Stimulated activated CD8-positive, alpha-beta memory T cell treated with anti-CD3 and anti-CD28 coated beads, Interleukin-15, amount 100 ng/mL, for 24 hours (primary cell): Measurements from ENCODE around the gene LASP1.
A peak's percentile ranks its signal among the peaks of the same experiment; 100 is the strongest.

Experiments used
- DNase-seq: peaks from one replicate; pipeline ENCODE4 v3.0.0-alpha.2; 2020; ENCODE audit warnings: low read depth

The LASP1 gene

DNA sequence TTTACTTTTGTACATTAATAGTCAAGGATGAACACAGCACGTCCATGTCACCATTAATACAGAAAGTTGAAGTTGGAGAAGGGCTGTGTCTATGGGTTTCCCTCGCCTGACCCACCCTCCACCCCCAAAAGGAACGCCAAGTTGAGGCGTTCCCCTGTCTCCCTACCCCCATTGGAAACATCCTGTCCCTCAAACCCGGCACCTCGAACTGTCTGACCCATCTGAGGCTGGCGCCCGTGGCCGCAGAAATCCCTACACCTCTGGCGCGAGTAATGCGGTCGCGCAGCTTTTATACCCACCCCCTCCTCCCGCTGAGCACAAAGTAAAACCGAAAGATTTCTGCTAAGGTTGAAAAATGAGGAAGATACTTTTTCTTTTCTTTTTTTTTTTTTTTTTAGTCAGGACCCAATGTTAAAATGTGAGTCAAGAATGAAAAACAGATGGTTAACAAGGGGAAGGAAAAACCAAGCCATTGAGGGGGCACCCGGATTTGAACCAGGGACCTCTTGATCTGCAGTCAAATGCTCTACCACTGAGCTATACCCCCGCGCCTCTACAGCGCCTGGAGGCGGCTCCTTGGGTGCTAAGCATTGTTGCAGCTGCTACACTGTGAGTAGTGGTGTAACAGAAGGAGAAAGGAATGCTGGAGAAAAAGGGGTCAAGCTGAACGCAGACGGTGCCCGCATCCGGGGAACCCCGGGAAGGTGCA lies 887 bp upstream of the LASP1 start:
- DNase-seq: peak; percentile 97

- DNase-seq: peak; percentile 38
These were observed 654 bp downstream of the LASP1 start for GRCh38 chr17:38870259-38871165.

DNA sequence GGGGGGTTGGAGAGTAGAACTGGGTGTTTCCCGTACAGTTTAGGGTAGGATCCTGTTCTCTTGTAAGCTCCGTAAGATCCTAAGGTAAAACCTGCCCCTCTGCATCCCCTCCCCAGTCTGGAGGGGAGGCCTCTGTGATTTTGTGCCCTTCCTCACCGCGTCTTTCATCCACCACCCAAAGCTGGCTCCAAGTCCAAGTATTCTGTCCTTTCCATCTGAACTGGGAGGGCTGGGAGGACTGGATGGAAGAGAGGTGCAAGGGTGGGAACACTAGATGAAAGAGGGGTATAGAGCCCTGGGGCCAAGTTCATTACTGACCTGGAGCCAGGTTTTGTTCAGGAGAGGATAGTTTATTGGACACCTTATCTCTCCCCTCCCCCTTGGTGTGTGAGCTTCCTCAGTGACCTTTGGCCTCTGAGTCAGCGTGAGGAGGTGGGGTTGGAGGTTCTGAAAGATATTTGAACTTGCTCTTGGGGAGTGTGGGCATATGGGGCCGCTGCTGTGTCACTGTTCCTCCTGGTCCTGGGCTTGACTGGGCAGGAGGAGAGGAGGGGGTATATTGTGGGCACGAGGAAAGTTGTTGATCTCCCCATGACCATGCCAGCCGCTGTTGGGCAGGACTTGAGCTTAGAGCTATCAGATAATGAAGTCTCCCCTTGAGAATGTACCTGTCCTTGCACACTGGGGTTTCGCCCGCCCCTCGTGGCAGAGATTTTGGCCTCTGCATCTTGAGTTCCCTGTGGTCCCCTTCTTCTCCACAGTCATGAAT lies 1.6 kb downstream of the LASP1 start:
- DNase-seq: no peak

DNA sequence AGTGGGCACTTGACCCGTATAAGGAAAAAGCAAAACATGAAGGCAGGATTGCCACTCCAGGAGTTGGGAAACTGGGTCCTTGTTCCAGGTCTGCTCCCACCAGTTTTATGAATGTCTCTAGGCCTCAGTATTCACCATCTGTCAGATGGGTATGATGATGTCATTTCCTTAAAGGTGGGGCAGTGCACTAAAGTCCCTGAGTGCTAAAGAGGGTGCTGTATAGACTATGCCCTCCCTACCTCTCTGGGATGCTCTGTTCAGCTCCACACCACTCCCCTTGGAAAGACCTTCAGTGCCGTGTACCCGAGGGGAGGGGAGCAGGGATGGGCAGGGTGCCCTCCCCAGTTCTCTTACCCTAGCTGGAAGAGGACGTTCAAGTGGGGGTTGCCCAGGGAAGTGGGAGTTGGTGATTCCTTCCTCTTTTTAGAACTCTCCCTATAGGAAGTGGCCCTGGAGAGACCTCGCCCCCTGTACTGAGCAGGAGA lies 2.2 kb downstream of the LASP1 start:
- no peak for DNase-seq

DNA sequence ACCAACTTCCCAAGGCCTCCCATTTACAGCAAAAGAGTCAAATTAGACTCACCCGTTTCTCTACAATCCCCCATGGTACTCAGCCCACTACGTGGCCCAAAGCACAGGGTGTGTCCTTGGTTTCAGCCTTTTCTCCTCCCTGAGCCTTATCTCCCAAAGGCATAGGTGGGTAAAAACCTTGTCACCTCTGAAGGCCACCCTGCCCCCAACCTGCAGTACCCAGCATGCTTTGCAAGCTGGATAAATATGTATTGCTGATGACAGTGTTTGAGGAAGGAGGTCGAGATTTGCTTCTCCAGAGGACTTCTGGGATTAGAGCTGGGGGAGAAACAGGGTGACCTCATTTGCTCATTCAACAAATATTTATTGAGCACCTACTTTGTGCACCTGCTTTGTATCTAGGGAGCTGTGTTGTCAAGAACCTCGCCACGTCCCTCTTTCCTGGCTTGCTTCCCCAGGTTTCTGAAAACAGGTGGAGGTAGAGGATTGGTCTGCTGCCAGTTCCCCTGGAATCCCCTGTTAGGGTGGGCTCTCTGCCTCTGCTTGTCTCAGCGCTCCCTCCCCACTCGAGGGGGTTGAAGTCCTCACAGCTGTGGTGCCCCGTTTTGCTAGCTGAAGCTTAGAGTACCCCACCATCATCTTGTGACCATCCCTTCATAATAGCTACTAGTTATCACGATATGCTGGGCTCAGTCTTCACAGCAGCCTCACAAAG lies 3.0 kb downstream of the LASP1 start:
- DNase-seq: no peak

DNA sequence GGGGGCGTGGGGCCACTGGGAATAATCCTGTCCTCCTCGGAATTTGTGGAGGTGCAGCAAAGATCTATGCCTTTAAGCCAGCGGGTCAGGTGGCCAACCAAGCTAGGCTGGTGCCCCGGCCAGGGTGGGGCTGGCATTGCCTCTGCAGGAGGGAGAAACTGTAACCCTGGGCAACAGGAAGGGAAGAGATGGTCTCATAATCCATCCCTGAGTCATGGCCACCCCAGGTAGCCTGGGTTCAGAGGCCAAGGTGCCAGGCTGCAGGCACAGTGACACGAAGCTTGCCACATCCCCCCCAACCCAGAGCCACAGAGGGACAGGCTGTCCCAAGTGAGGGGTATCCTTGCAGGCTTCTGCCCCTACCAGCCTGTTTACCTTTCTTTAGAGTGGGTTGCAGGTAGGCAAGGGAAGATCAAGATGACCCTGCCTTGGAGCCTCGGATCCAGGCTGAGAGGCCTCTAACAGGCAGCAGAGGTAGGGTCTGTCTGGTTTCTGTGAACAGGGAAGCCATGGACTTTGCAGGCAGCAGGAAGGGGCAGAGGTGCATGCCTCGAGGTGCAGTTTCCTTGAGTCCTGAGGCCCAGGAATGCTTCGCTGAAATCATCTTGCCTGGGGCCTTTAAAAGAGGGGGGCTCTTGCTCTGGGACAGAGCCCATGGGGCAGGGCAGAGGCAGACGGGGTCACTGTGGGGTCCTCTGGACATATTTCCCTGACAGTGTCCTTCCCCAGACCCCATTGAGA lies 4.0 kb downstream of the LASP1 start:
- DNase-seq: no peak

- DNase-seq: no peak
These were observed 4.9 kb downstream of the LASP1 start for GRCh38 chr17:38874505-38875400.

DNA sequence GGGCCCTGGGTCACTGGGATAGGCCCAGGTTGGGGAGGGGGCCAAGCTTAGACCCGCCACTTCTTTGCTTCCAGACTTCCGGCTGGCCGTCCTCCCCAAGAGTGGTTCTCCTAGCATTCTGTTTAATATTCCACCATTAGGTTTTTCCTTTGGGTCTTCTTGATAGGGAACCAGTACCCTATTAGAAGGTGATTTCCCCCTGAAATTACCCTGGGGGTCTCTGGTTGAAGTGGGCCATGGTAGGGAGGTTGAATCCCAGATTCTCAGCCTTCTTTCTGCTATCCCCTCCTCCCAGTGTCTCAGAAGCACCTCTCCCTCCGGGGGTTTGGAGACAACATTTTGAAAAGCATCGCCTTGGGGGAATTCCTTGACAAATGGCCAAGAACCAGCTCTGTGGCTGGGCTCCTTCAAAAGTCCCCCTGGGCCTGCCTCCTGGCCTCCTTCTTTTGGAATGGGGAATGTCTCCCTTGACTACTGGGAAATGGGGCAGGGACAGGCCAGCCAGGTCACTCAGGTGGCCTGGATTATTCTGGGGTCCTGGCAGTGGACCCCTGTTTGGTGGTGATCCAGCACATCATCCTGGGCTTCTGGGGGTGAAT lies 5.7 kb downstream of the LASP1 start:
- DNase-seq: no peak

- no peak for DNase-seq
These were observed 7.4 kb downstream of the LASP1 start for GRCh38 chr17:38877130-38877851.

DNA sequence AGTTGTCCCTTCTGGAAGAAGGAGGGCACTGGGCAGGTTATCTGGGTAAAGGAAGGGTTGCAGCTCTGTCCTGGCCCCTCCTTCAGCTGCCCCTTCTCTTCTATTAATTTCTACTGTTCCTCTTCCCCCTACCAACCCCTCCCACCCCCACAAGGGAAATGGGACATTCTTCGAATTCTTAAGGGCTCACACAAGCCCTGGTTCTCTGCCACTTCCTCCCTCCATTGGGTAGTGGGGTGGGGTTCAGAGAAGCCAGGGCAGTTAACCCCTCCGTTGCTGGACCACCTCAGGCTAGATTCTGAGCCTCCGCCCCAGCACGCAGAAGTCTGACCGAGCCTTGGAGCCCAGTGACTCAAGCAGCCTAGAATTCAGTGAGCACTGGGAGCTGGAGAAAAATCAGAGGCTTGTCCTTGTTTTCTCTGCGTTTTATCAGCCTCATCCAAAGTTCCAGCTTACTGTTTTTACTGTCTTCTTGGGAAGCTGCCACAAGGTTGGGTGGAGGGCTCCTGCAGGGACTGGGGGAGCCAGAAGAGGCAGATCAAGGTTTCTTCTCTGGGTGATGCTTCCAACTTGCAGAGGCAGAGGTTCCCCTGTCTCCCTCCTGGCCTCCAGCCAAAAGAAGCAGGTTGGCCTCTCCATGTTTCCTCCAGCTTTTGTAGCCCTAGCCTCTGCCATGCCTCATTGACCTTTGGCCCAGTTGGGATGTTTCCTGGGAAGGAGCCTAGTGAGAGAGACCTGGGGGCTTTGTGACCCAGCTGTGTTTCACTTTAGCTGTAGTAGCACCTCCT lies 10.2 kb downstream of the LASP1 start:
- no peak for DNase-seq

DNA sequence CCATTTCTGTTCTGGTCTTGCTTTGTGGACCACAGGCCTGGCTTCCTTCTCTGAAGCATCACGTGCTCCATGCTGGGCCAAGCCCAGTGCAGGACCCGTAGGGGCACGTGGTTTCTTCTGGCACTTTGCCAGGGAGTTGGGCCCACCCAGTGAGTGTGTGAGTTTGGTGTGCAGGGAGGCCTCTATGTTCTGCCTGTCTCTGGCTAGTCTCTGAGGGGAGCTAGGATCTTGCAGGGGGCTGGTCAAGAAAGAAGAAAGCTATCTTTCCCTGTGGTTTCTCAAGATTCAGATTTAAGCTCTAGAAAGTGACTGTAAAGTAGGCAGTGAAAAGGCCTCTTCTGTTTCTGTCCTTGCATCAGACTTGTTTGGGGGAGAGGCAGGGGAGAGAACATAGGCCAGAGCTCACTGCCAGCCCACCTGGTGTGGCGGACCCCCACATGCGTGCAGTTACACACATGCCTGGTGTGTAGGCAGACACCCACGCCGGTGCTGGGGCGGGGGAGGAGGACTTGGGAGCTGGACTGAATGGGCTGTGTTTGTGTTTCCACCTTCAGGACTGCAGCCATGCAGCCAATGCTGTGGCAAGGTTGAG lies 11.8 kb downstream of the LASP1 start:
- no peak for DNase-seq

GRCh38 chr17:38882870-38883269 lies 13.0 kb downstream of the LASP1 start:
- no peak for DNase-seq

GRCh38 chr17:38883592-38884526 lies 14.0 kb downstream of the LASP1 start:
- no peak for DNase-seq

GRCh38 chr17:38885044-38885727 lies 15.3 kb downstream of the LASP1 start:
- DNase-seq: no peak

- DNase-seq: no peak
These were observed 16.1 kb downstream of the LASP1 start for GRCh38 chr17:38885728-38886642.
